ENCODE data around the gene NPEPPS. TPM values are rescaled to one million over a fixed set of nuclear protein-coding genes. Genes with fewer than 3 reads are reported as not detected.

Gene NPEPPS
- total and polyA plus RNA-seq, 2 of the 13 experiments (the other 11 are each of a cell fraction or from before 2014, with no cell fraction given) = 53.5 to 127 TPM

DNA sequence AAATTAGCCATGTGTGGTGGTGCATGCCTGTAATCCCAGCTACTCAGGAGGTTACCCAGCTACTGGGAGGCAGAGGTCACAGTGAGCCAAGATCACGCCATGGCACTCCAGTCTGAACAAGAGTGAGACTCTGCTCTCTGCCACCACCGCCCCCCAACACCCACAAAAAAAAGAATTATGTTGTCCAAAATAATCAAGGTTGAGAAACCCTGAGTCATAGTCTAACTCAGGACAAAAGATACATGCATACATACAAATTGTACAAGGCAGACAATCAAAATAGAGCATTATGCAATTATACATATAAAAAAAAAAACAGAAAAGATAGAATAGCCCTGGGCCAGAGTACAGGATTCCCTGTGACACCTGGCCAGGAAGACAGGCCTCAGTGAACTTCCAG lies 112.2 kb downstream of the NPEPPS start (continued):
- TF ChIP-seq ZBTB39 (CRISPR knock-in tag; IDR thresholded peaks at IDR 0.05) (no peak), HOXA9 (CRISPR knock-in tag; IDR thresholded peaks at IDR 0.05; ENCODE audit: borderline replicate concordance) (no peak), ZNF34 (CRISPR knock-in tag; IDR thresholded peaks at IDR 0.05; ENCODE audit: borderline replicate concordance) (no peak), FOXJ3 (CRISPR knock-in tag; IDR thresholded peaks at IDR 0.05; ENCODE audit: borderline replicate concordance) (no peak), ZNF510 (CRISPR knock-in tag; IDR thresholded peaks at IDR 0.05; ENCODE audit: low read depth) (no peak), ZSCAN21 (CRISPR knock-in tag; IDR thresholded peaks at IDR 0.05; ENCODE audit: borderline replicate concordance) (no peak), HDAC2 (CRISPR knock-in tag; IDR thresholded peaks at IDR 0.05) (no peak), PAWR (CRISPR knock-in tag; IDR thresholded peaks at IDR 0.05; ENCODE audit: borderline replicate concordance) (no peak), RNF219 (CRISPR knock-in tag; IDR thresholded peaks at IDR 0.05) (no peak), POGZ (CRISPR knock-in tag; IDR thresholded peaks at IDR 0.05) (no peak), ZNF746 (CRISPR knock-in tag; IDR thresholded peaks at IDR 0.05) (no peak), TOE1 (CRISPR knock-in tag; IDR thresholded peaks at IDR 0.05) (no peak)
